ENCODE results near the gene NBAS. TPM values are rescaled to one million over a fixed set of nuclear protein-coding genes. Genes with fewer than 3 reads are reported as not detected.

Gene NBAS
- total and polyA plus RNA-seq, 2 of the 13 experiments (the other 11 are each of a cell fraction or from before 2014, with no cell fraction given): 33.6 to 58.7 TPM

- H3K9ac ChIP-seq (ENCODE audit: insufficient read depth, low read depth, low read length): no peak overlapping the region
- H3K27ac ChIP-seq (ENCODE audit: extremely low read length, insufficient read depth, low read length): no peak overlapping the region
- in situ Hi-C loops (cut with HindIII; ENCODE audit: extremely low pct_ligation_motif_present, low pct_unique_long_range_greater_than_20kb) (no loop called here), intact Hi-C loops (cut with micrococcal nuclease; ENCODE audit: unreplicated experiment) (no loop called here)
- H4K20me1 ChIP-seq (ENCODE audit: insufficient read depth, low read length): no peaks in the 10 kb centered on the region
- H3K9me3 ChIP-seq (ENCODE audit: low read length): no peaks in the 10 kb centered on the region
- POLR2A ChIA-PET: no interaction called here
- no peak overlapping the region for H3K4me3 ChIP-seq (replicated peaks in 1 of 3; ENCODE audit: insufficient read depth in 1 of 3, low read depth in 2 of 3, low read length in 3 of 3)
- FAIRE-seq: no peak
- H3K27me3 ChIP-seq (ENCODE audit: control insufficient read depth in 1 of 2, insufficient read depth in 2 of 2, low read length in 2 of 2): no peaks in the 10 kb centered on the region
- H3K36me3 ChIP-seq (replicated peaks in 1 of 2; ENCODE audit: control insufficient read depth in 1 of 2, insufficient read depth in 2 of 2, low read length in 2 of 2): no peaks in the 10 kb centered on the region
- no peak for DNase-seq (ENCODE audit: low spot score)
- H3K79me2 ChIP-seq (ENCODE audit: insufficient read depth, low read length): no peaks in the 10 kb centered on the region
- no peak overlapping the region for H2AFZ ChIP-seq (ENCODE audit: low read length)
- WGBS (ENCODE audit: low lambda C conversion rate): 54% methylated on average over 9 of the region's 9 CpGs
- BruUV-seq (replicated peaks): no TSS peak
- ATAC-seq: no peak
- H3K4me1 ChIP-seq (ENCODE audit: insufficient read depth, low read length): peaks cover 24% of the 10 kb centered on the region
- CTCF ChIA-PET (ENCODE audit: low intra/inter-chr PET ratio, low total read pairs): interaction anchor here (2.2 kb wide), 1 partner anchor 257 kb away, joined by 10 read pairs; no protein-coding TSS in a partner anchor
- no peak overlapping the region for H3K4me2 ChIP-seq (ENCODE audit: low read depth, low read length)
- TF ChIP-seq PLRG1 (conservative IDR thresholded peaks at IDR 0.05) (no peak), KMT2A (CRISPR knock-in tag; IDR thresholded peaks at IDR 0.05) (no peak), DNMT3B (CRISPR knock-in tag; conservative IDR thresholded peaks at IDR 0.05) (no peak), LCORL (IDR thresholded peaks at IDR 0.05) (no peak), LCORL (CRISPR knock-in tag; IDR thresholded peaks at IDR 0.05) (no peak)
These were observed 400.7 kb downstream of the NBAS start for GRCh38 chr2:15160201-15160991.

DNA sequence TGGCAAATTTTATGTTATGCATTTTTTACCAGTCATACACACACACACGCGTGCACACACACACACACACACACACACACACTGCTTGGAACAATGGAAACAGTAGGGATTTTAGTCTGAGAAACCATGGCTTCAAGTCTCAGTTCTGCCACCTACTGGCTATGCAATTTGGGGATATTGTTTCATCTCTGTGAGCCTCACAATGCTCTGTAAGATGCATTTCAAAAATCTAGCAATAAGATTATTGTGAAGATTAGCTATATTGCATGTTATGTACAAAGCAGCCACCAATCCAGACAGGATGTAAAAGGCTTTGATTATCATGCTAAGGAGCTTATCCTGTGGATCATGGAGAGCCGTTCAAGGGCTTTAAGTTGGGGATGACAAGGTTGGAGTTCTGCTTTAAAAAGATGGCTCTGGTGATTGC, 401.4 kb downstream of the NBAS start:
- in situ Hi-C loops (cut with HindIII; ENCODE audit: extremely low pct_ligation_motif_present, low pct_unique_long_range_greater_than_20kb) (no loop called here), intact Hi-C loops (cut with micrococcal nuclease; ENCODE audit: unreplicated experiment) (loop anchor here (1.0 to 10.0 kb wide), 4 partner anchors 13 to 418 kb away; no protein-coding TSS in a partner anchor)
- CTCF ChIA-PET (ENCODE audit: low intra/inter-chr PET ratio, low total read pairs): interaction anchor here (2.2 kb wide), 1 partner anchor 256 kb away, joined by 10 read pairs; no protein-coding TSS in a partner anchor
- no peak overlapping the region for H3K4me2 ChIP-seq (ENCODE audit: low read depth, low read length)
- H4K20me1 ChIP-seq (ENCODE audit: insufficient read depth, low read length): no peaks in the 10 kb centered on the region
- no peaks in the 10 kb centered on the region for H3K27me3 ChIP-seq (ENCODE audit: control insufficient read depth in 1 of 2, insufficient read depth in 2 of 2, low read length in 2 of 2)
- ATAC-seq: peak; percentile 55
- H3K4me1 ChIP-seq (ENCODE audit: insufficient read depth, low read length): peaks cover 28% of the 10 kb centered on the region
- 31% methylated on average over 3 of the region's 3 CpGs for WGBS (ENCODE audit: low lambda C conversion rate)
- no peak overlapping the region for H3K9ac ChIP-seq (ENCODE audit: insufficient read depth, low read depth, low read length)
- no peak overlapping the region for H3K27ac ChIP-seq (ENCODE audit: extremely low read length, insufficient read depth, low read length)
- H3K9me3 ChIP-seq (ENCODE audit: low read length): no peaks in the 10 kb centered on the region
- POLR2A ChIA-PET: no interaction called here
- no TSS peak for BruUV-seq (replicated peaks)
- no peaks in the 10 kb centered on the region for H3K36me3 ChIP-seq (replicated peaks in 1 of 2; ENCODE audit: control insufficient read depth in 1 of 2, insufficient read depth in 2 of 2, low read length in 2 of 2)
- H3K79me2 ChIP-seq (ENCODE audit: insufficient read depth, low read length): no peaks in the 10 kb centered on the region
- H3K4me3 ChIP-seq (replicated peaks in 1 of 3; ENCODE audit: insufficient read depth in 1 of 3, low read depth in 2 of 3, low read length in 3 of 3): no peak overlapping the region
- no peak overlapping the region for H2AFZ ChIP-seq (ENCODE audit: low read length)
- FAIRE-seq: peak; percentile 94
- DNase-seq (ENCODE audit: low spot score): peak; percentile 49
- 0 out of 2 replicates have a peak, but pooled peaks have one; percentile 43 for TF ChIP-seq PAX8 (CRISPR knock-in tag; IDR thresholded peaks at IDR 0.05; ENCODE audit: borderline replicate concordance)
- no peak for TF ChIP-seq HOXA5 (CRISPR knock-in tag; IDR thresholded peaks at IDR 0.05)
- TF ChIP-seq ZNF781 (CRISPR knock-in tag; IDR thresholded peaks at IDR 0.05; ENCODE audit: borderline replicate concordance, not compliant biosample characterization): peak; percentile 41
- TF ChIP-seq, protein P1, sequence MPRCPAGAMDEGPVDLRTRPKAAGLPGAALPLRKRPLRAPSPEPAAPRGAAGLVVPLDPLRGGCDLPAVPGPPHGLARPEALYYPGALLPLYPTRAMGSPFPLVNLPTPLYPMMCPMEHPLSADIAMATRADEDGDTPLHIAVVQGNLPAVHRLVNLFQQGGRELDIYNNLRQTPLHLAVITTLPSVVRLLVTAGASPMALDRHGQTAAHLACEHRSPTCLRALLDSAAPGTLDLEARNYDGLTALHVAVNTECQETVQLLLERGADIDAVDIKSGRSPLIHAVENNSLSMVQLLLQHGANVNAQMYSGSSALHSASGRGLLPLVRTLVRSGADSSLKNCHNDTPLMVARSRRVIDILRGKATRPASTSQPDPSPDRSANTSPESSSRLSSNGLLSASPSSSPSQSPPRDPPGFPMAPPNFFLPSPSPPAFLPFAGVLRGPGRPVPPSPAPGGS (CRISPR knock-in tag; IDR thresholded peaks at IDR 0.05): no peak
- TF ChIP-seq SMC3 (IDR thresholded peaks at IDR 0.05; ENCODE audit: low read length): peak; percentile 59
- 0 out of 2 replicates have a peak, but pooled peaks have one; percentile 29 for TF ChIP-seq ZNF556 (CRISPR knock-in tag; IDR thresholded peaks at IDR 0.05; ENCODE audit: borderline replicate concordance)
- TF ChIP-seq RAD21 (CRISPR knock-in tag; IDR thresholded peaks at IDR 0.05): peak; percentile 42; the same call in 1 of the 2 replicates
- no peak for TF ChIP-seq NAIF1 (CRISPR knock-in tag; IDR thresholded peaks at IDR 0.05; ENCODE audit: borderline replicate concordance)
- no peak for TF ChIP-seq MAZ (IDR thresholded peaks at IDR 0.05; ENCODE audit: borderline replicate concordance, low read depth, low read length)
- TF ChIP-seq MAZ (CRISPR knock-in tag; IDR thresholded peaks at IDR 0.05; ENCODE audit: low read depth): no peak
- no peak for TF ChIP-seq U2AF2 (IDR thresholded peaks at IDR 0.05; ENCODE audit: low read depth, low read length)
- TF ChIP-seq ZNF768 (CRISPR knock-in tag; IDR thresholded peaks at IDR 0.05): no peak

All from HepG2 (cell line).